Adrenal gland (tissue), 5 donors: ENCODE data around the gene KIAA1671.

ENCODE experiments used
- POLR2A ChIP-seq, 2 donors: fragments of 450-650 bp; IDR thresholded peaks; one replicate each; pipeline ENCODE4 v1.6.1; 2017; ENCODE audit warnings: antibody characterized with exemption in 2 of 2, mild to moderate bottlenecking in 2 of 2, moderate library complexity in 1 of 2
- TF ChIP-seq, protein P1 (sequence below), 6 experiments: fragments of 450-650 bp in 4 of 6; fragments of 200-600 bp in 2 of 6; sonication (generic) in 1 of 6; IDR thresholded peaks; 1 replicate in 5 of 6; 2 replicates in 1 of 6; pipeline versions ENCODE4 v1.5.1 to v1.8.0; 2016 to 2021; ENCODE audit warnings: antibody characterized with exemption in 6 of 6, mild to moderate bottlenecking in 2 of 6, moderate library complexity in 1 of 6
- donor health status: DM: no; HTN: no; CAD: no.

DNA sequence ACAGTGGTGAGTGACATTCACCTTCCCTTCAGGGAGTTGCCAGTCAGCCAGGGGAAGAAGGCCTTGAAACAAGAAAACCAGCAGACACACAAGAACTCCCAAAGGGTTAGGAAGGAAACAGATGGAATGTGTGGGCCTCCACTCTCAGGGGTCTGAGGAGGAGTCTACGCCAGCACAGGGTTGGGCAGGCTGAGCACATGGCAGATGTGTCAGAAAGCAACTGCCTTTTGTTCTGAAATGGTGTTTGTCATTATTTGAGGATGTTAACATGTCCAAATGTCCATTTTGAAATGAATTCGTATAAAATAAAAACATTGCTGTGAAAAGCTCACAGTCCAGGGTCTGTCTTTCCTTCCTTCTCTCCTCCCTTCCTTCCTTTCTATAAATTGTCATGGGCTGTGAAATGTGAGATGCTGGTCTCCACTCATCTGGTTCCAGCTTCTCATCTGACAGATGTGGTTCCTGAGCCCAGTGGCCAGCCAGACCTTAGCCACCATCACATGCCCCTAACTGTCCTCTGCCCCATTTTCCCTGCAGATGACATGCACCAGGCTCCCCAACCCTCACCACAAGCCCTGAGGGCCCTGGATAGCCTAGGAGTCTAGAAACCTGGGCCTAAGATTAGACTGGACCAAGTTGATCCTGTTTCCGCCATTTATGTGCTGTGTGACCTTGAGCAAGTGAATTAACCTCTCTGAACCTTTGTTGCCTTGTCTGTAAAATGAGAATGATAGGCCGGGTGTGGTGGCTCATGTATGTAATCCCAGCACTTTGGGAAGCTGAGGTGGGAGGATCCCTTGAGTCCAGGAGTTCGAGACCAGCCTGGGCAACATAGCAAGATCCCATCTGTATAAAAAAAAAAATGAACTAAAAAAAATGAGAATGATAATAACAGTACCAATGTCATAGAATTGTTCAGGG is 190.9 kb downstream of the KIAA1671 start:
- TF ChIP-seq, protein P1, sequence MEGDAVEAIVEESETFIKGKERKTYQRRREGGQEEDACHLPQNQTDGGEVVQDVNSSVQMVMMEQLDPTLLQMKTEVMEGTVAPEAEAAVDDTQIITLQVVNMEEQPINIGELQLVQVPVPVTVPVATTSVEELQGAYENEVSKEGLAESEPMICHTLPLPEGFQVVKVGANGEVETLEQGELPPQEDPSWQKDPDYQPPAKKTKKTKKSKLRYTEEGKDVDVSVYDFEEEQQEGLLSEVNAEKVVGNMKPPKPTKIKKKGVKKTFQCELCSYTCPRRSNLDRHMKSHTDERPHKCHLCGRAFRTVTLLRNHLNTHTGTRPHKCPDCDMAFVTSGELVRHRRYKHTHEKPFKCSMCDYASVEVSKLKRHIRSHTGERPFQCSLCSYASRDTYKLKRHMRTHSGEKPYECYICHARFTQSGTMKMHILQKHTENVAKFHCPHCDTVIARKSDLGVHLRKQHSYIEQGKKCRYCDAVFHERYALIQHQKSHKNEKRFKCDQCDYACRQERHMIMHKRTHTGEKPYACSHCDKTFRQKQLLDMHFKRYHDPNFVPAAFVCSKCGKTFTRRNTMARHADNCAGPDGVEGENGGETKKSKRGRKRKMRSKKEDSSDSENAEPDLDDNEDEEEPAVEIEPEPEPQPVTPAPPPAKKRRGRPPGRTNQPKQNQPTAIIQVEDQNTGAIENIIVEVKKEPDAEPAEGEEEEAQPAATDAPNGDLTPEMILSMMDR (IDR thresholded peaks at IDR 0.05), result no peak
- no peak for TF ChIP-seq POLR2A (IDR thresholded peaks at IDR 0.05)
